ENCODE data around the gene SPEM3.

The SPEM3 gene

DNA sequence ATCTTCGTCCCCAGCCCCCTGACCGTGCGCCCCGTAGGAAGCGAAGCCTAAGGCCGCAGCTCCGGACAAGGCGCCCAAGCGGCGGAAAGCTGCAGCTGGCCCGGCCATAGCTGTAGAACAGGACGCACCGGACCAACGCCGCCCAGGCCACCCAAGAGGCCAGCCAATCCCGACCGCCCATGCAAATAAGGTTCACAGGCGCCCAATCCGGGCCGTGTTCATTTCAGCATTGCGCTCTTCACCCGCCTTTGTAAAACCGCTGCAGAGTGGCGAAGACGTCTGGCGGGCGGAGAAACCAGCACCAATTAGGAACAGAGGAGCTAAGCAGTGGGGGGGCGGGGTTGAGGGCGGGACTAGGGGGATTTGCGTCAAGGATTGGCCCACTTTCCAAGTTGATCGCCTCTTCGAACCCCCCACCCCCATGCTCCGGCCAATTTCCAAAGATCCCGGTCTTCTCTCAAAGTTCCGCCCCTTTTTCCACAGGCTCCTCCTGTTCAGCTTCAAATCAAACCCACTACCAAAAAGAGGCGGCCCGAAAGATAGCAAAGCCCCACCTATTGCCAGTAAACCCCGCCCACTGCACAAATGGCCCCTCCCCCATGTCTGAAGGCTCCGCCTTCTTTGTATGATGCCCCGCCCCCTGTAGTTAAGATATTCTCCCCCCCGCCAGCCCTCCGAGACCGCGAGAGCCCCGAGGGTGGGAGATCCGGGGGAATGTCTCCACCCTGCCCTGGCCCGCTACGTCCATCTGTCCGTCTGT lies 24.5 kb upstream of the SPEM3 start, which contains the start of gene TMEM256:
Gene TMEM256, minus strand, starts transcription at position 121 of the 760 bp plus-strand sequence. Its CDS starts 13 bp downstream, at position 108.
- peak; percentile 99 for DNase-seq (ENCODE audit: low spot score)

DNA sequence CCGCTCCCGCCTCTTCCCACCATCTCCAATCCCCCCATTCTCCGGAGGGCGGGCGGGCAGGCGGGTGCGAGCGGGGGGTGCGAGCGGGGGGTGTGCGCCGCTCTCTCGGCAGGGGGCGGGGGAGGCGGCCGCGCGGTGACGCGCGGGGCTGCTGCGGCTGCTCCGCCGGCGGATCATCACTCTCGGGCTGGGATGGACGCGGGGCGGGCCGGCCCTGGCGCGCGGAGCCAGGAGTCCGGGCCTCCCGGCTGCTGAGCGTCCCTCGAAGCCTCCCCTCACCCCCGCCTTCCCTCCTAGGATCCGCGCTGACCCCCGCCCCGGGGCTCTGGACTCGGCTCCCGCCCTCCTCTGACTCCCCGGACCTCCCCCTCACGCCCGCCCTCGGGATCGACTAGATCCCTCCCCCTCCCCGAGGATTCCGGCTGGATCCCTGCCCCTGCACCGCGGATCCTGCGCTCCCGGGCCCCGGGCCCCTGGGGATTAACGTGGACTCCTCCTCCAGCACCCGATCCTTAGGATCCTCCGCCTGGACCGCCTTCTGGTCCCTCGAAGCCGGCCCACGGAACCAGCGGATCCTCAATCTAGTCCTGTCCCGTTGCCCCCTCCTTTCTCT lies 23.8 kb upstream of the SPEM3 start:
- peak; percentile 36 for DNase-seq (ENCODE audit: low spot score)

DNA sequence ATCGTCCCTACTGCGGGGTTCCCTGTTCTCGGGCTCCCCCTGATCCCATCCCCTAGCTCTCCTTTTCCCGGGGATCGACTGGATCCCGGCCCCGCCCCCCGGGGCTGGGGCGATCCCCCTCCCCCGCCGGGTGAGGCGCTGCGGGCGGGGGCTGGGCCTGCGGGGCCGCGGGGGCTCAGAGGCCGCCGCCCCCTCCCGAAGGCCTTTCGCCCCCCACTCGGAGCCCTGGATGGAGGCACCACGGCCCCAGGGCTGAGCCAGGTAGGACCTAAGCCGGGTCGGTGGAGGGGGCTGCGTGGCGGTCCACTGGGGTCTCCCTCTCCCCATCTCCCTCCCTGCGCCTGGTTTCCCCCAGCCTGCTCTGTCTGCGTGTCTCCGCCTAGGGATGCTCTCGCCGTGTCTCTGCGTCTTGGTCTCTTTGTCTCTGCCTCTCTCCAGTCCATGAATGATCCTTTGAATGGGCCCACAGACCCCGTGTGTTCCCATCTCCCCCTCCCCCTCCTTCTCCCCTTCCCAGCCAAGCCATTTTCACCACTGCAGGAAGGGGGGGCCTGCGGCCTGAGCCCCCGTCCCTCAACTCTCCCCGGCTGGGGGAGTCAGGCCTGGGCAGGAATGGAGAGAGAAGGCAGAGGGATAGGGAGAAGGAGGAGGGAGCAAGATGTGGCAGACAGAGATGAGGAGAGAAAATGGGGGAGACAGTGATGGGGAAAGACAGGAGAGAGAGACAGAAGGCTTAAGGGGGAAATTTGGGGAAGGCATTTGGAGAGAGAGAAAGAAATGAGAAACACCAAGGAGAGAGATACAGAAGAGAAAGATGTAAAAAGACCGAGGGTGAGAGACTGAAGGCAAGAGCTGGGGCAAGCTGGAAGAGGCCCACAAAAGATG lies 23.1 kb upstream of the SPEM3 start:
- DNase-seq (ENCODE audit: low spot score) = no peak

DNA sequence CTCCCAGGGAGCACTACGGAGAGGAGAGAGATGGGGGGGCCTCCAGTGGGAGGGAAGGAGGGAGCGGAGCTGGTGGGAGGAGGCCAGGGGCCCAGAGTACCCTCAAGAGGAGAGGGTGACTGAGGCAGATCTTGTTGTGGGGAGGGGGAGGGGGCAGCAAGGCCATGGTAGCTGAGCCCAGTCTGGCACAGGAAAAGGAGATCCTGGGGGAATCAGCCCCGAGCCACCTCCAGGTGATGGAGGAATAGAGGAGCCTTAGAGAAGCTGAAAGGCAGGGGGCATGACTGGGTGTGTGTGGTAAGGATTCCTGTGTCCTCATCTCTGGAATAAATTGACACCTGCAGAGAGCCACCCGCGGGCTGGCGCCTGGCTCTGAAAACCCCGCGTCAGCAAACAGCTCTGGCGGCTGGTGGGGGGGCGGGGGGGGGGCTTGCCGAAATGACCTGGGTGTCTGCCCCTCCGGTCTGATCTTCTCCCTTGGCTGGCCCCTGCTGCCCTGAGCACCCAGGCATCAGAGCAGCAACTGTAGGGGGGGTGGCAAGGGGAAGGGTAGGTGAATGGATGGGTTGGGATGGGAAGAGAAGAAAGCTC lies 22.3 kb upstream of the SPEM3 start:
- no peak for DNase-seq (ENCODE audit: low spot score)

DNA sequence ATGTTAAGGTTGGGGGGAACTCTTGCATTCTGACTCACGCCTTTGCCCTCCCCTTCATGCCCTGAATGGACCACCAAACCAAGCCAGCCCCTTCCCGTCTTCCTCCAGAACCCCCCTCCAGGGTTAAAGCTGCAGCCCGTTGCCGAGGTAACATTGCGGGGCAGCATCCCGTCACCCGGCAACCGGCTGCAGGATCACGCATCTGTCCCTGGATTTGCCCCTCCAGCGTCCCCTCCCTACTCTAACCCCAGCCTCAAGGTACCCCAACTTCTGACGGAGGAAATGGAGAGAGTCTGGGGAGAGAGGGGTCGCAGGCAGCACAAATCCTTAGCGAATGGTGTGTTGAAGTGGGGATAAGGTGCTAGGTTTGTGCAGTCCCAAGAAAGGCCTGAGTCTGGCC lies 21.6 kb upstream of the SPEM3 start:
- DNase-seq (ENCODE audit: low spot score) = no peak

DNA sequence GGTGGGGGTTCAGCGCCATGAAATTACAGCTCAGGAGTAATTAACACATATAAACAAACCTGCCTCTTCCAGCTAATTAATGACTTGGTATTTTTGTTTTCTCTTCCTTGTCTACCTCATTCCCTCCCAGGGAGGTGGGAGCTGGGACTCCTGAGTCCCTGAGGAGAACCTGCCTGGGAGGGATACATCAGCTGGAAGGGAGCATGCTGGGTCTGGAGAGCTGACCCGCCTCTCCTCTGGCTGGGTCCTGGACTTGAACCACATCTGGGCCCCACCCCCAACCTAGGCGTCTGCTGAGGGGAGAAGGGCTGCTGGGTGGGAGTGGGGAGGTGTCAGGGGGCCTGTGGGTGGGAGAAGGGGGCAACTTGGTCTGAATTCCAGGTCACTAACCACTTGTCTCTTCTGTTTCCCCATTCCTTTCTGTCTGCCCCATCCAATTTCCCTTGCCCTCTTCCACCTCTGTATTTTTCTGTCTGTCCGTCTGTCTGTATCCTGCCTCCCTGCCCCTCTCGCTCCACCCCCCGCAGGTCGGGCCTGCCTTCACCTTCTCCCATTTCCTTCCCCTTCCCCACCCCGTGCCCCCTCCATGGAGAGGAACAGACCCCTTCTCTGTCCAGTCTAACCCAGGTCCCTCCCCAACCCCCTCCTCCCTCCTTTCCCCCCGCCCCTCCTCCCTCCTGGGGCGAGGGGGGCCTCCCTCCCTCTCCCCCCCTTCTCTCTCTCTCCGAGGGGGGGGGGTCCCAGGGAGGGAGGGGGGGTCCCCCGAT lies 21.0 kb upstream of the SPEM3 start, which contains the start of gene NLGN2:
Gene NLGN2, plus strand, starts transcription at position 361 of the 767 bp plus-strand sequence. CDS start 411 bp downstream, outside the sequence.
- no peak for DNase-seq (ENCODE audit: low spot score)

DNA sequence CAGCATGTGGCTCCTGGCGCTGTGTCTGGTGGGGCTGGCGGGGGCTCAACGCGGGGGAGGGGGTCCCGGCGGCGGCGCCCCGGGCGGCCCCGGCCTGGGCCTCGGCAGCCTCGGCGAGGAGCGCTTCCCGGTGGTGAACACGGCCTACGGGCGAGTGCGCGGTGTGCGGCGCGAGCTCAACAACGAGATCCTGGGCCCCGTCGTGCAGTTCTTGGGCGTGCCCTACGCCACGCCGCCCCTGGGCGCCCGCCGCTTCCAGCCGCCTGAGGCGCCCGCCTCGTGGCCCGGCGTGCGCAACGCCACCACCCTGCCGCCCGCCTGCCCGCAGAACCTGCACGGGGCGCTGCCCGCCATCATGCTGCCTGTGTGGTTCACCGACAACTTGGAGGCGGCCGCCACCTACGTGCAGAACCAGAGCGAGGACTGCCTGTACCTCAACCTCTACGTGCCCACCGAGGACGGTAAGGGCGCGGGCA lies 20.4 kb upstream of the SPEM3 start:
- DNase-seq (ENCODE audit: low spot score) = no peak

DNA sequence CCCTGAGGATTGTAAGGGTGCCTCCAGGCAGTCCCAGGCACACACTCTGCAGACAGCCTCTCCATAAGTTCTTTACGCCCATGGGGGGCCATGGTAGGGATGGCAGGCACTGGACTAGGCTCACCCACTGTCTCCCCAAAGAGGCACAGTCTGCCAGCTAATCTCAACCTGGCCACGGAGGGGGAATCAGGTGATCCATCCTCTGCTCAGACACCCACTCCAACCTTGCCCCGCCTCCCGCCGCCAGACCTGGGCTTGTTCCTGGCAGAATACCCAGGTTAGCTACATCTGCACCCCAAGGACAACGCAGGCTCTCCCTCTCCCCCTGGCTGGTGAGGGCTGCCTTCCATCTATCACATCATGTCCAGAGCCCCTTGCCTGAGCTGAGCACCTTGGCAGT lies 19.8 kb upstream of the SPEM3 start:
- no peak for DNase-seq (ENCODE audit: low spot score)

DNA sequence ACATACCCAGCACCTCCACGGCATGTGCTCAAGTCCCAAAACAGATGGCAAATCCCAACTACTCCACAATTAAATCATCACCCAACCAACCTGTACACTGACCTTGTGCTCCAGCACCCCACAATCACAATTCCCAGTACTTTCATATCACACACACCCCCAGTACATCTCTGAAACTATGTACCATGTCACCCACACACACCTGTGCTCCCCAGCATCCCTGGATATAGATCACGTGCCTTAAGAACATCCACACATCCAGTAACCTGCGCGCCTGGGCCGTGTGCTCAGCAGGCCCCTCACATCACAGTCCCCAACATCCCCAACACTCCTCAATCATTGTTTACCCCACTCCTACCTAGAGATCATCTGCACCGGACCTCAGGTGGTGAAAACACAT lies 18.9 kb upstream of the SPEM3 start:
- no peak for DNase-seq (ENCODE audit: low spot score)

DNA sequence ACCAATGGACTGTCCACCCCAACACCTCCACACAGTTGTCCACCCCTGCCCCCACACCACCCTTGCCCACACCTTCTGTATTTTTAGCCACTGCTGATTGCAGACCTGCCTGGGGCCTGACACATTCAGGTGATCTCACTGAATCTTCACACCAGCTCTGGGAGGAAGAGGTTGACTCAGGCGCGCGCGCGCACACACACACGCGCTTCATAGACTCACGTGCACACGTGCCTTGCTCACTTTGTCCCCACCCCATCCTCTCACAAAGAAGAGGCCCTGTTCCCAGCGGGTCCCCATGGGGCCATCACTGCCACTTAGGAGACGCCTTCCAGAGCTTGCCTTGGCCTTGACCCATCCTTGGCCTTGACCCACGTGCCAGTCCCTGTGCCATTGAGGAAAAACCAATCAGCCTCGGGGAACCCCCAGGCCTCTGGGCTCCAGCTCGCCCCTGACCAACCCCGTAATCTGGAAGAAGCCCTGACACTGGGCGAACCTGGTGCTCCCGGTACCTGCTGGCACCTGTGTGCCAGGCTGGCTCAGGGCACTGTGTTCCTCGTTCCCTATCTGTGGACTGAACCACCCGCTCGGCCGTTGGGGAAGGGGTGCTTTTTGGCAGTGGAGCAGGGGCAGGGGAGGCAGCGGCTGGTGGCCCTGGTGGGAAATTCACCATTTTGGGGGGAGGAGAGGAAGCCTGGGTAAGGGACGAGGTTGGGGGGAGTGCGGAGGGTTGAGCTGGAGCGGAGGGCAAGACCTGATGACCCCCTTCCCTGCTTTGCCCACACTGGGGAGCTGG lies 17.8 kb upstream of the SPEM3 start:
- DNase-seq (ENCODE audit: low spot score) = no peak

DNA sequence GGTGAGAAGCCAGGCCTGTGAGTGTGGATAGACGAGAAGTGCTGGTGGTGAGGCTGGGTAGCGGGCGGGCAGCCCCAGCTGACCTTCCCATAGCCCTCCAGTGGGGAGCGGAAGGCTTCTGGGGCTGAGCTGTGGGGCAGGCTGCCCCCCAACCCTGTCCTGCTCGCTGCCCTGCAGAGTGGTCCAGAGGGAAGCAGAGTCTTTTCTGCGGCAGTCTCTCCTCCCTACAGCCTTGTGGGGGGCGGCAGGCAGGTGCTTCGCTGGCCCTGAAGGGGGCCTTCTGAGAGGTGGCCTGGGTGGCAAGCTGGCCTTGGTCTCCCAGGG lies 17.3 kb upstream of the SPEM3 start:
- no peak for DNase-seq (ENCODE audit: low spot score)

DNA sequence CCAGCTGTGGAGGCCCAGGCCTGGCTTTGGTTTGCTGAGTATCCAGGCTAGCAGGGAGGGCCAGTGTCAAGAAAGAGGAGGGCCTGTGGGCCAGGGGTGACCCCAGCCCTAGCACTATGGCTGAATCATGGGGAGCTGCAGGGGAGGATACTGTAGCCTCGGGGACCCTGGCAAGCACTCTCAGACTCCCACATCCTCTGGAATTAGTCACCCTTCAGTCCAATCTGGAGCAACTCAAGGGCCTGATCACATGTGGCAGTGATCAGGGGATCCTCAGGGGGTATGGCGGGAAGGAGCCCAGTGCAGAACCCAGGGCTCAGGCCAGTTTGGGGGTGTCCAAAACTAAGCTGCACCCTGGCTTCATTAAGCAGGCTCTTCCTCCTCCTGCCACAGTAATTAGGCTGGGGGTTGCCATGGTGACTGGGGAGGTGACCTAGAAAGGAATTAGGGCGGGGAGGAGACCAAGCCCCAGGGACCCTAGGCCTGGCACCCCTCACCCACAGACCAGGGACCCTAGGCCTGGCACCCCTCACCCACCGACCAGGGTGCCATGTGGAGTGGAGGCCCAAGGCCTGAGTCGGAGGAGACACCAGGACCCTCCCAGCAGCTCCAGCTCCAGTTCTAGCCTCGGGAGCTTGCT lies 15.2 kb upstream of the SPEM3 start:
- DNase-seq (ENCODE audit: low spot score) = no peak

DNA sequence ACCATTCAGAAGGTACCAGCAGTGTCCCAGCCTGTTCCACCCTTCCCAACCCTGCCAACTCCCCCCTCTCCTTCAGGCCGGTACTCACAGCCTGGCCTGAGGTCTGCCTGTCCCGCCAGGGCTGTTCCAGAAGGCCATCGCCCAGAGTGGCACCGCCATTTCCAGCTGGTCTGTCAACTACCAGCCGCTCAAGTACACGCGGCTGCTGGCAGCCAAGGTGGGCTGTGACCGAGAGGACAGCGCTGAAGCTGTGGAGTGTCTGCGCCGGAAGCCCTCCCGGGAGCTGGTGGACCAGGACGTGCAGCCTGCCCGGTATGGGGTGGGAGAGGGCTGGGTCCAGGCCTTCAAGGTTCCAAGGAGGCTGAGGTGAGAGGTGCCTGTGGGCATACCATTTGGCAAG lies 13.8 kb upstream of the SPEM3 start:
- DNase-seq (ENCODE audit: low spot score) = no peak

DNA sequence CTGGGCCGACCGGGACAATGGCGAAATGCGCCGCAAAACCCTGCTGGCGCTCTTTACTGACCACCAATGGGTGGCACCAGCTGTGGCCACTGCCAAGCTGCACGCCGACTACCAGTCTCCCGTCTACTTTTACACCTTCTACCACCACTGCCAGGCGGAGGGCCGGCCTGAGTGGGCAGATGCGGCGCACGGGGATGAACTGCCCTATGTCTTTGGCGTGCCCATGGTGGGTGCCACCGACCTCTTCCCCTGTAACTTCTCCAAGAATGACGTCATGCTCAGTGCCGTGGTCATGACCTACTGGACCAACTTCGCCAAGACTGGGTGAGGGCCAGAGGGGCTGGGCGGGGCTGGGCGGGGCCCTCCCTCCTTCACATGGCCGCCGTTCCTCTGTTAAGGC lies 12.9 kb upstream of the SPEM3 start:
- DNase-seq (ENCODE audit: low spot score) = no peak

DNA sequence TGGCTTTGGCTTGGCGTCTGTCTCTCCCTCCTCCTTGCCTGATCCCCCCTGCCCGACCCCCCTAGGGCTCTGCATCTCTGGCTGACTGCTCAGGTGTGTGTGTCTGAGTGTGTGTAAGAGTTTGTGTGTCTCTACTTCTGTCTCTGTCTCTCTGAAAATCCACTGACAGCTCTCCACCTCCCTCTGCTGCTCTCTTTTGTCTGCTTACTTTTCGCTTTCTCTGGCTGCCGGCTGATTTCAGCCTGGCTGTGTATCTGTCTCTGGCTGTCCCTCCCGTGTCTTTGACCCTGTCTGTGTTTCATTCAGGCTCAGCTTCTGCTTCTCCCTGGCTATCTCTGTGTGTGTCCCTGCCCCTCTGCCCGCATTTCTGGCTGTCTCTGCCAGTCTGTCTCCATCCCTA lies 12.3 kb upstream of the SPEM3 start:
- DNase-seq (ENCODE audit: low spot score) = no peak

DNA sequence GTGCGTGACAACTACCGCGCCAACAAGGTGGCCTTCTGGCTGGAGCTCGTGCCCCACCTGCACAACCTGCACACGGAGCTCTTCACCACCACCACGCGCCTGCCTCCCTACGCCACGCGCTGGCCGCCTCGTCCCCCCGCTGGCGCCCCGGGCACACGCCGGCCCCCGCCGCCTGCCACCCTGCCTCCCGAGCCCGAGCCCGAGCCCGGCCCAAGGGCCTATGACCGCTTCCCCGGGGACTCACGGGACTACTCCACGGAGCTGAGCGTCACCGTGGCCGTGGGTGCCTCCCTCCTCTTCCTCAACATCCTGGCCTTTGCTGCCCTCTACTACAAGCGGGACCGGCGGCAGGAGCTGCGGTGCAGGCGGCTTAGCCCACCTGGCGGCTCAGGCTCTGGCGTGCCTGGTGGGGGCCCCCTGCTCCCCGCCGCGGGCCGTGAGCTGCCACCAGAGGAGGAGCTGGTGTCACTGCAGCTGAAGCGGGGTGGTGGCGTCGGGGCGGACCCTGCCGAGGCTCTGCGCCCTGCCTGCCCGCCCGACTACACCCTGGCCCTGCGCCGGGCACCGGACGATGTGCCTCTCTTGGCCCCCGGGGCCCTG lies 11.5 kb upstream of the SPEM3 start:
- DNase-seq (ENCODE audit: low spot score) = no peak

DNA sequence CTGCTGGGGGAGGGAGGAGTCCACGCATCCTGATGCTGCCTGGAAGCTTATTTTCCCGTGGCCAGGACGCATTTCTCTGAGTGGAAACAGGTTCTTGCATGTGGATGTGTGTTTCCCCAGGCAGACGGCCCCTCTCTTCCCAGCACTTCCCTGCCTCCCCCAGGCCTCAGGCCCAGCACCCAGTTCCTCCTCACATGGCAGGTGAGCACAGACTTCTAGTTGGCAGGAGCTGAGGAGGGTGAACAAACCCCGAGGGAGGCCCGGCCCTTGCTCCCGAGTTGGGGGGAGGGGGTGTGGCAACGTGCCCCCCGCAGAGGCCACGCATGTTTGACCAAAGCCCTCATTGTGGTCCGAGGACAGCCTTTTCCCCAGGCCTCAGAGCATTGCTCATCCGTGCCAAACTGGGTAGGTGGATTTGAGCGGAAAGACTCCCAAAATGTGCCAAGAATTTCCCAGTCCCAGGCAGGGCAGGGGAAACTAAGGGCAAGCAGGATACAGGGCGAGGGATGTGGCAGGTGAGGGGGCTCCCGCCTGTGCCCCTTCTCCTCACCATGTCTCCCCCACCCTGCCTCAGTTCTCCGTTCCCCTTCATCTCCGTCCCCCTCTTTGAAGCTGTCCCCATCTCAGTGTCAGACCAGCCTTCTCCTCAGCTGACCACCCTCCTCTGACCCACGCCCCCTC lies 10.0 kb upstream of the SPEM3 start:
- DNase-seq (ENCODE audit: low spot score) = no peak

DNA sequence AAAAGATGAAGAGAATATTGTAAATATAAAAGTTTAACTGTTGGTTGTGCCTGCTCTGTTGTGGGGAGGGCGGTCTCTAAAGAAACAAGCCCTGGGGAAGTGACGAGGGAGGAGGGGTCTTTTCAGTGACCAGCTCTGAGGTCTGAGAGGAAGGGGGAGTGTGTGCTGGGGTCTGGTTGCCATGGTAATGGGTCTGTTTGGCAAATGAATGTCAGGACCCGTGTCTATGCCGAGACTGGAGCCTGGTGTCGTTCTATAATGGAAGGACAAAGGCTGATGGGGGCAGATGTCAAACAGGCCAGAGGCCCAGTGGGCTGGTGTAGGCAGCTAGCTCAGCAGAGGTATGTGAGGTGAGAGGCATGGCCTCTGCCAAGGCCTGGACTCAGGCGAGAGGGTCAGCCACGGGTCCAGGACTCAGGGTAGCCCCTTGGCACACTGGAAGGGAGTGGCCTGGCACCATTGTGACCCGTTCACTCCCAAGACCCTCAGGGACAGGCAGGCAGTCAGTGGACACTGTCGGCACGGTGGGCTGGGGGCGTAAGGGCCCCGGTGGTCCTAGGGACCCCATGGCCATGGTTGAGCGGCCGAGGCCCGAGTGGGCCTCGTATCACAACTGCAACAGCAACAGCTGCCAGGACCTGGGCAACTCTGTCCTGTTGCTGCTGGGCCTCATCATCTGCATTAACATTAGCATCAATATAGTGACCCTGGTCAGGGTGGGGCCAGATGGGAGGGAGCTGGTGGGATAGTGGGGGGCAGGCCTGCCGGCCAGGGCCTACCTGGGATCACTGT lies 8.6 kb upstream of the SPEM3 start, which contains the start of gene SPEM1:
Gene SPEM1, plus strand, starts transcription at position 506 of the 792 bp plus-strand sequence. Its CDS starts 61 bp downstream, at position 567.
- DNase-seq (ENCODE audit: low spot score) = no peak
